ENCODE results near the gene MDM1.

MDM1 gene

GRCh38 chr12:68331869-68332727 is at the start of gene MDM1:
Gene MDM1 (minus strand): TSS chr12:68332362. CDS start chr12:68332245, 117 bp downstream.
- TF ChIP-seq CTCF (IDR thresholded peaks at IDR 0.05; ENCODE audit: low read length, missing control alignments): no peak
- peak; percentile 98 for DNase-seq (ENCODE audit: low read depth)
- peak within 1 kb of the TSS; percentile 64 for H3K4me3 ChIP-seq (replicated peaks; ENCODE audit: low read depth, low read length)

- H3K4me3 ChIP-seq (replicated peaks; ENCODE audit: low read depth, low read length): no peak overlapping the region
- no peak for DNase-seq (ENCODE audit: low read depth)
- no peak for TF ChIP-seq CTCF (IDR thresholded peaks at IDR 0.05; ENCODE audit: low read length, missing control alignments)
Observed at GRCh38 chr12:68381476-68382219, 49.5 kb upstream of the MDM1 start.

GRCh38 chr12:68378872-68379606 is 46.9 kb upstream of the MDM1 start:
- TF ChIP-seq CTCF (IDR thresholded peaks at IDR 0.05; ENCODE audit: low read length, missing control alignments): no peak
- H3K4me3 ChIP-seq (replicated peaks; ENCODE audit: low read depth, low read length): no peak overlapping the region
- peak; percentile 37 for DNase-seq (ENCODE audit: low read depth)

GRCh38 chr12:68377881-68378280 is 45.7 kb upstream of the MDM1 start:
- H3K4me3 ChIP-seq (replicated peaks; ENCODE audit: low read depth, low read length): no peak overlapping the region
- TF ChIP-seq CTCF (IDR thresholded peaks at IDR 0.05; ENCODE audit: low read length, missing control alignments): no peak
- no peak for DNase-seq (ENCODE audit: low read depth)

- no peak for DNase-seq (ENCODE audit: low read depth)
- no peak for TF ChIP-seq CTCF (IDR thresholded peaks at IDR 0.05; ENCODE audit: low read length, missing control alignments)
Observed at GRCh38 chr12:68376901-68377300, 44.7 kb upstream of the MDM1 start.

GRCh38 chr12:68375756-68376695 is 43.9 kb upstream of the MDM1 start:
- no peak for DNase-seq (ENCODE audit: low read depth)
- H3K4me3 ChIP-seq (replicated peaks; ENCODE audit: low read depth, low read length): no peak overlapping the region
- TF ChIP-seq CTCF (IDR thresholded peaks at IDR 0.05; ENCODE audit: low read length, missing control alignments): no peak

More at GRCh38 chr12:68376901-68377300, 44.7 kb upstream of the MDM1 start:
- no peak overlapping the region for H3K4me3 ChIP-seq (replicated peaks; ENCODE audit: low read depth, low read length)

Data from fibroblast of pulmonary artery (primary cell).